AG08395 (cell line): ENCODE results near the gene SLC37A3.
"Not testable (repeated sequence)": the region's sequence is repeated elsewhere in the genome, so short reads cannot be mapped to it uniquely, and the experiment has no call there.

ENCODE experiments used
- DNase-seq: peaks from one replicate; pipeline ENCODE4 v3.0.0; 2012; ENCODE audit warnings: mixed read lengths, low spot score

SLC37A3 gene

DNA sequence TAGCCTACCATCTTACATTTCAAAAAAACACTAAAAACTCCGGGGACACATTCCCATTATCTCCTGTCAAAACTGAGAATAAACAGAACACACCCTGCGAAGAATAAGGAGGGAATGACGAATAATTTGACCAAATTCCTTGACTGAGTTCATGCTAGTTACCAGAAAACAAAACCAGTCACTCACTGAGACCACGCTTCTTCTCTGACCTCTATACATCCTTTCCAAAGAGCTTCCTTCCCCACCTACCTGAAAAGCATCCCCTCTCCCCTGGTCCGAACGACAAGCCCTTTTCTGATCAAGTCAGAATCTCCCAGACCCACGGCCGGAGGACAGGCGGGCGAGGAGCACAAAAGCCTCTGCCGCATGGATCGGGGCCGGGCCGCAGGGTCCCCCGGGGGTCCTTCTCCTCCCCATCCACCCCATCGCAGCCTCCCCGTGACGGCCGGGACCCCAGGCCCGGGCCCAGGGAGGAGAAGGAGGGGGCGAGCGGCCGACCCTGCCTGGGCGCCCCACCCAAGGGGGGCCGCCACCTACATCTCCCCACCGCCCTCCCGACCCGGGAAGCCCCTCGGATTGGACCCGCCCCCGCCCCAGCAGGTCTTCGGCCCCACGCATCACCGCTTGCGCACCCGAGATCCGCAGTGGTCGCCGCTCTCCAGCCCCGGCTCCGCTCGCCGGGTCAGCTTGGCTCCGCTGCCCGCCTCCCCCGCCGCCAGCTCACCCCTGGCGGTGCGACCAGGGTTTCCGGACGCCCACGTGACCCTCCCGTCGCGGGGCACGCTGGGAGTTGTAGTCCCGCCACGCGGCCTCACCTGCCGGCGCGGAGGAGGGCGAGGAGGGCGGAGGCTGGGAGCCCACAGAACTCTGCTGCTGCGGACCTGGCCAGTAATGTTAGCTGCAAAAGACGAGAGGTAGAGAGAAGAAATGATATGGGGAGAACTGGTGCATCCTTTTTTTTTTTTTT is at the start of gene SLC37A3:
TSS of gene SLC37A3 (minus strand) at position 747 of the 967 bp plus-strand sequence. CDS start 16,004 bp downstream, outside the sequence.
- peak; percentile 94 for DNase-seq

DNA sequence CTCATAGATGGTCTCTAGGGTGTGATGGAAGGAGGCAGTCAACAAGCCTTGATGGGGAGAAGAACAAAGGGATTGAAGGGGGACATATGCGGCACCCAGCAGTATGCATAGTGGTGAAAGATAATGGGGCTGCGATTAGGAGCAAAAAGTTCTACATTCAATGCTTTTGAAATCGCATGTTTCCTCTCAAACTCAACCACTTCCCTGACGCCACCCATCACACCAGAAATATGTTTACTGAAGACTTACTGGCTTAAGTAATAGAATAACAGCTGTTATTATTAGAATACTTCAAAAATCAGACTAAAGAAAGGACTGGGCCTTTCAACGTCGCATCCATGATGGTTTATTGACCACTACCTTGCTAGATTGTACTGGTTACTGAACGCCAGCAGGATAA is 49.5 kb upstream of the SLC37A3 start:
- DNase-seq = no peak

GRCh38 chr7:140446467-140446866 is 48.1 kb upstream of the SLC37A3 start:
- DNase-seq = no peak

DNA sequence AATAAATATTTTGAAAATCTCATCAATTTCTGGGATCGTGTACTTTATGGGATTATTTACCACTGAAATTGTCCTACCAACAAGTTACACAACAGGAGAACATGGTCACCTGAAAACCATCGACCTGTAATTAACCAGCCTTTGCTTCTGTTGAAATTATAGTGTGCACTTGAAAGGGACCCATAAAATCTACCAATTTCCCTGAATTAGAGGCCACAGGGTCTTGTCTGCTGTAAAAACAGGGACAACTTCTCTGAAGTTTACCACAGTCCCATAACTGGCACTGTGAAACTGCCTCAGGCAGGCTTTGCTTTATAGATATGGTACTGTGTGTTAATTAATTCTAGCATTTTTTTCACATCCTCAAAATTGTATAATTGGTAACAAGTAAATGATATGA is 43.2 kb upstream of the SLC37A3 start:
- no peak for DNase-seq

DNA sequence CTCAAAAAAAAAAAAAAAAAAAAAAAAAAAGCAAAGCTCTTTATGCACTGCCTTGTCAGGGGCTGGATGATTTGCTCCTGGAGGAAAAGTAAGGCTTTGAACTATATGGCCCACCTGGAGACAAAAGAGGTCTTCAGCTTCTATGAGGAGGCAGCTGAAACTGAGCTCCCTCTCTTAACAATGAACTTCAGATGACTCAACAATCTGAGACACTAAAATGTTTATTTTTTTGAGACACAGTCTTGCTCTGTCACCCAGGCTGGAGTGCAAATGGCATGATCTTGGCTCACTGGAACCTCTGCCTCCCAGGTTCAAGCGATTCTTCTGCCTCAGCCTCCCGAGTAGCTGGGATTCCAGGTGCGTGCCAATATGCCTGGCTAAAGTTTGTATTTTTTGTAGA is 42.3 kb upstream of the SLC37A3 start:
- DNase-seq = no peak

DNA sequence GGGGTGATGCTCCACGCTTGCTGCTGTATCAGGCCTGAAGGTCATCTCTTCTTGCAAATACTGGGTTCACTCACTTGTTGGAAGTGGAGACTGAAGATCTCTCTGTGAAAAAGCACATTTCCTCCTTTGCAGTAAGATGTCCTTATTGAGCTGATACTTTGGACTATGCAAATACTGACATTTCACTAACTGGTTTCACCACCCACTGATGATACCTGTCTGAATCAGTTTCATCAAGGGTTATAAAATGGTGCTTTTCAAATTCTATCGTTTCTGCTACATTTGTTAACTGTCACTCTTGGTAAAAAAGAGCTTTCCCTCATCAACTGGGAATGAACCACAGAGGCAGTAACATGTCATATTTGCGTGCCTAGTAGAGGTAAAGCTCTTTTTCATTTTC is 41.0 kb upstream of the SLC37A3 start:
- no peak for DNase-seq

DNA sequence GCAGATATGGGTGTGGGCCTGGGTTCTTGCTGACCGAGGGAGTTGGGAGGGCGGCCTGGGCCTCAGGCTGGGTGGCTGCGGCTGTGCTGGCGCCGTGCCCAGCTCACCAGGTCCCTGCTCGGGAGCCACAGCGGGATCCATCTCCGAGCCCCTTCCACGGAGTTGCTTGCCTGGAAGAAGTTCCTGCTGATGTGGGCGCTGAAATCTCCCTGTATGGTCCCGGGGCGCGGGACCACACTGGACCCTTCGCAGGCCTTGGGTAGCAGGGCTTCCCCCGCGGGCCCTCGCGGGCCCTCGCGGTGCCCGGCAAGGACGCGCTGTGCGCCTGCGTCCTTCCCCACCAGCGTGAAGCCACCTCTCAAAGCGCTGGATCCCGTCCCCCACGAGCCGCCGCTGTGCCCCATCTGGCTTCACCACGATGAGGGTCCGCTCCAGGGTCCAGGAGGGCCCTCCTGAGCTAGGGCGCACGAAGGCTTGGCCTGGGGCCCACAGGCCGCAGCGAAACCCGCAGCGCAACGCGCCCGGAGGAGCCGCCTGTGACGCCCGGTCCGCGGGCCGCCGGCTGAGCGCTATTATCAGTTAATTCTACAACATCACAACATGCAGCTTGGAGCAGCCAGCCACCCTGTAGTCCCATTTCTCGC is 37.0 kb upstream of the SLC37A3 start:
- DNase-seq = no peak

DNA sequence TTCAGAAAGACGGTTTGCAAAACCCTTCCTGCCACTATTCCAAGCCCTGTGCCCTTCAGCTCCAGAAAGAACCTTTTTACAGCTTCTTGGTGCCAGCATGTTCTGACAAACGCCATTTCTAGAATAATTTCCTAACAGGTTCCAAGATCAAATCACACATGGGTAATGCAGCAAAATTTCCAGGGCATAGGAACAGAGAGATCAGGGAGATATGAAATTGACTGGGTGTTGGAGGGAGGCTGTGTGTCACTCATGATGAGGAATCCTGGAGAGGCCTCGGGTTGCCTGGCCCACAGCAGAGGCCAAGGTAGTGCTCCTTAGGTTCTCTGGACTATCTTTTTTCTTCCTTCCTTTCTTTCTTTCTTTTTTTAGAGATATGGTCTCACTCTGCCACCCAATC is 35.1 kb upstream of the SLC37A3 start:
- no peak for DNase-seq

DNA sequence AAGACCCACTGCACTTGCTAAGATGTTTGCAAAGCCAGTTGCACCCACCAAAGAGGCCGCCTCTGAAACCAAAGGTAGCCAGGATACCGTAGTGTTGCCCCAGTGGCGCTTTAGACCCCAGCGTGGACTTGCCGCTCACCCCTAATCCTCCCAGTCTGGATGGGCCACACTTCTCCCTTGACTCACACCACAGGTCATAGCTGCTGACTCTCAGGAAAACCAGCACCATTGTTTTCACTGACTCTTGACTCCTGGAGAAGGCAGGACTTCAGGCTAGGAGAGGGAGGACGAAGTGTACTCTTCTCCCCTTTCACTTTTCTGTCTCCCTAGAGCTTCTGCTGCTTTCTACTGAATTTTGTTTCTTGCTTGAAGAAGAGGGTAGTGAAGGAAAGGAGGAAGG is 27.8 kb upstream of the SLC37A3 start:
- no peak for DNase-seq

DNA sequence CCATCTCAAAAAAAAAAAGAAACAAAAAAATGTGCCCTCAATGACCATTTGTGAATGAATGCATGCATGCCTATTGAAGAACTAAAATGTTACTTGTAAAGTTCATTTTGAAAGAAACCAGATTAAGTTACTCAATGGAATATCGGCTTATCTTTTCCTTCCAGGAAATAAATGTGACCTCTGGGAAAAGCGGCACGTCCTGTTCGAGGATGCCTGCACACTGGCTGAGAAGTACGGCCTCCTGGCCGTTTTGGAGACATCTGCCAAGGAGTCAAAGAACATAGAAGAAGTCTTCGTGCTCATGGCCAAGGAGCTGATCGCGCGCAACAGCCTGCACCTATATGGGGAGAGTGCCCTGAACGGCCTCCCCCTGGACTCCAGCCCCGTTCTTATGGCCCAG is 27.4 kb upstream of the SLC37A3 start:
- no peak for DNase-seq

DNA sequence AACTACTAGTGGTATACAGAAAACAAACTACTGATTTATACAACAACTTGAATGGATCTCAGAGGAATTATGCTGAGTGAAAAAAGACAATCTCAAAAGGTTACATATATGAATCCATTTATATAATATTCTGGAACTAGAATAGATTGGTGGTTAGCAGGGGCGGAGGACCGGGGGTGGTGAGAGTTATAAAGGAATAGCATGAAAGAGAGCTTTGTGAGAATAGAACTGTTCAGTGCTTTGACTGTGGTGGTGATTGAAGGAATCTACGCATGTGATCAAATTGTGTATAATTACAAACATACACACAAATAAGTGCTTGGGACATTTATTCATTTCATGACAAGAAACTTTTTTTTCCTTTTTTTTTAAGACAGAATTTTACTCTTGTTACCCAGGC is 25.2 kb upstream of the SLC37A3 start:
- DNase-seq = no peak

- no peak for DNase-seq
Measured at GRCh38 chr7:140421521-140421920, 23.2 kb upstream of the SLC37A3 start.

GRCh38 chr7:140418653-140419052 is 20.3 kb upstream of the SLC37A3 start:
- DNase-seq = peak; percentile 0

GRCh38 chr7:140418156-140418472 is 19.8 kb upstream of the SLC37A3 start:
- DNase-seq = not testable (repeated sequence)

DNA sequence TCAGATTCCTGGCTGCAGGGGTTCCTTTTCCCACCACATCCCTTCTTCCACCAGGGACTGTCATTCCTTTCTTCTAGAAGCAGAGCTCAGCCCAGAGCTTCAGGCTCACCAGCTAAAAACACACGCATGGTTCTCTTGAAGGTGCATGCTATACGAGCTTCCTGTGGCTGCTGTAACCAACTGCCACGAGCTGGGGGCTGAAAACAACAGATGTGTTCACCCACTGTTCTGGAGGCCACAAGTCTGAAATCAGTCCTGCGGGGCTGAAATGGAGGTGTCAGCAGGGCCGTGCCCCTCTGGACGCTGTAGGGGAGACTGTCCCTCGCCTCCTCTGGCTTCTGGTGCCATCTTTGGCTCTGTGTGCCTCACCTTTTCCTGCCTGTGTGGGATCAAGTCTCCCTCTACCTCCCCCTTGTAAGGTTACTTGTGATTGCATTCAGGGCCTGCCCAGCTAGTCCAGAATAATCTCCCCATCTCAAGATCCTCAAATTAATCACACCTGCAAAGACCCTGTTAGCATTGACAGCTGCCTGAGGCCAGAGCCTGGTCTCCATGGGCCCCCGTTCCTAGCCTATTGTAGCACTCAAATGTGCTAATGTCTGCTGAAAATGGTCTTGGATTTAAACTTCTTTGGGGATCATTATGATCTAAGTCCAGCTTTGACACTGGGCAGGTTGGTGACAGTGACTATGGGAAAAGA is 19.3 kb upstream of the SLC37A3 start:
- peak; percentile 0 for DNase-seq

DNA sequence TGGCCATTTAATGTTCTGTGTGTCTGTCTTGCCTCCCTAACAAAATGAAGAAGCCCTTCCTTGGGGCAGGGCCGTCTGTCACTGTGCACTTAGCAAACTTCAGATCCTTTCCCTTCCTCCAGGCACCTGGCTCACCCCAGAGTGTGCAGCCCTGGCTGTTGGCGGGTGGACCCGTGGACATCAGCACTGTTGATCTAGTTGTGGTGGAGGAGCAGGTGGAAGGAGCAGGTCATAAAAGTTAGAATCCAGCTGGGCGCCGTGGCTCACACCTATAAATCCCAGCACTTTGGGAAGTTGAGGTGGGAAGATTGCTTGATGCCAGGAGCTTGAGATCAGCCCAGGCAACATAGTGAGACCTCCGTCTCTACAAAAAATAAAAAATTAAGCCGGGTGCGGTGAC is 18.2 kb upstream of the SLC37A3 start:
- no peak for DNase-seq

DNA sequence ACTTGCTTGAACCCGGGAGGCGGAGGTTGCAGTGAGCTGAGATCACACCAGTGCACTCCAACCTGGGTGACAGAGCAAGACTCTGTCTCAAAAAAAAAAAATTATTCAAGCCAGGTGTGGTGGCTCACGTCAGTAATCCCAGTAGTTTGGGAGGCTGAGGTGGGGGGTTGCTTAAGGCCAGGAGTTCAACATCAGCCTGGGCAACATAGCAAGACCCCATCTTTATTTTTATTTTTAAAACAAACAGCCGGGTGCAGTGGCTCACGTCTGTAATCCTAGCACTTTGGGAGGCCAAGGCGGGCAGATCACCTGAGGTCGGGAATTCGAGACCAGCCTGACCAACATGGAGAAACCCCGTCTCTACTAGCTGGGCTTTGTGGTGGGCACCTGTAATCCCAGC is 17.5 kb upstream of the SLC37A3 start:
- DNase-seq = not testable (repeated sequence)

- DNase-seq = no peak
Measured at GRCh38 chr7:140415361-140415760, 17.0 kb upstream of the SLC37A3 start.

GRCh38 chr7:140404565-140405065 is 6.3 kb upstream of the SLC37A3 start:
- no peak for DNase-seq

DNA sequence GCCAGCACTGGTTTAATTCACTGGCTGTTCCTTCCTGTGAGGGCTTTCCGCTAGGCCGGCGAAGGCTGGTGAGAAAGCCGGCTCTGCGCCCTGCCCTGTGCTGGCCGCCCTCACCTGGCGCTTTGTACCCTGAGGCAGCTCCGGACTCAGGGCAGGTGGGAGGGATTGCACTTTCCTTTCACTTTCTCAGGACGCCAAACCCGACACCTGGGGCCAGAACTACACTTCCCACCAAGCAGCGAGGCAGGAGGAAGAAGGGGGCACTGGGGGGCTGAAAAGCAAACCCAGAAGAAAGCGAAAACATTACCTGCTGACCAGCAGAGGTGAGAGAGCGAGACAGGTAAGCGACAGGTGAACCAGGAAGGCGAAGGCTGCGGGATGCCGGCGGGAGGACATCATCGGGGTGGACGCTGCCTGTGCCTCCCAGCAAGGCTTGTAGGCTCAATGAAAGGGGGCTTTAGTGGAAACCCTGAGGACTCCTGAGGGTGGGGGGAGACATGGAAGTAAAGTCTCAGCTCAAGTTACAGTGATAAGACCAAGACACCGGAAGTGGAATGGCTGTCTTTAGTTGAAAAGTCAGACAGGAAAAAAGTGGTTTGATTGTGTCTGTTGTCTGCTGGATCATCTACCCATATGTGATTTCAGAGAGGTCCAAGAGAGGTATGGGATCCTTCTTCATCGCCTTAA is 5.7 kb upstream of the SLC37A3 start, which contains the start of gene RAB19:
TSS of gene RAB19 (plus strand) at position 181 of the 687 bp plus-strand sequence. CDS start 3,589 bp downstream, outside the sequence.
- no peak for DNase-seq

- no peak for DNase-seq
Measured at GRCh38 chr7:140402178-140402835, 4.0 kb upstream of the SLC37A3 start.
